ENCODE results near the gene MRC2.

DNA sequence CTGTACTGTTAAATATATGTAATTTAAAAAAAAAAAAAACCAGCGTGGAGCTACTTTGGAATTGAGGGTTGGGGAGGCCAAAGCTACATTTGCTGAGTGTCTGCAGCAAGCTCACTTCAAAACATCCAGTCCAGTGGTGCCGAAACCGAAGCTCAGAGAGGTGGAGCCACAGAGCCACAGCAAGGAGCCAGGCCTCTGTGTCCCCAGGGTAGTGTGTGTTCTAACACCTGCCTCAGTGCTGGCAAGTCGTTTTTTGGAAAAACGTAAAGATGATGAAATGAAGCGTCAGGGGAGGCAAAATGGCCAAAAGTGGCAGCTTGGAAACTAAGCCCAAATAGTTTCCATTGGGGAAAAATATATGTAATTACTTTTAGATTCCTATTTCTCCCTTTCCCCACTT lies 36.1 kb upstream of the MRC2 start:
- no peak for TF ChIP-seq POLR2AphosphoS5 (IDR thresholded peaks at IDR 0.05; ENCODE audit: low read depth, low read length)
- TF ChIP-seq, protein P1, sequence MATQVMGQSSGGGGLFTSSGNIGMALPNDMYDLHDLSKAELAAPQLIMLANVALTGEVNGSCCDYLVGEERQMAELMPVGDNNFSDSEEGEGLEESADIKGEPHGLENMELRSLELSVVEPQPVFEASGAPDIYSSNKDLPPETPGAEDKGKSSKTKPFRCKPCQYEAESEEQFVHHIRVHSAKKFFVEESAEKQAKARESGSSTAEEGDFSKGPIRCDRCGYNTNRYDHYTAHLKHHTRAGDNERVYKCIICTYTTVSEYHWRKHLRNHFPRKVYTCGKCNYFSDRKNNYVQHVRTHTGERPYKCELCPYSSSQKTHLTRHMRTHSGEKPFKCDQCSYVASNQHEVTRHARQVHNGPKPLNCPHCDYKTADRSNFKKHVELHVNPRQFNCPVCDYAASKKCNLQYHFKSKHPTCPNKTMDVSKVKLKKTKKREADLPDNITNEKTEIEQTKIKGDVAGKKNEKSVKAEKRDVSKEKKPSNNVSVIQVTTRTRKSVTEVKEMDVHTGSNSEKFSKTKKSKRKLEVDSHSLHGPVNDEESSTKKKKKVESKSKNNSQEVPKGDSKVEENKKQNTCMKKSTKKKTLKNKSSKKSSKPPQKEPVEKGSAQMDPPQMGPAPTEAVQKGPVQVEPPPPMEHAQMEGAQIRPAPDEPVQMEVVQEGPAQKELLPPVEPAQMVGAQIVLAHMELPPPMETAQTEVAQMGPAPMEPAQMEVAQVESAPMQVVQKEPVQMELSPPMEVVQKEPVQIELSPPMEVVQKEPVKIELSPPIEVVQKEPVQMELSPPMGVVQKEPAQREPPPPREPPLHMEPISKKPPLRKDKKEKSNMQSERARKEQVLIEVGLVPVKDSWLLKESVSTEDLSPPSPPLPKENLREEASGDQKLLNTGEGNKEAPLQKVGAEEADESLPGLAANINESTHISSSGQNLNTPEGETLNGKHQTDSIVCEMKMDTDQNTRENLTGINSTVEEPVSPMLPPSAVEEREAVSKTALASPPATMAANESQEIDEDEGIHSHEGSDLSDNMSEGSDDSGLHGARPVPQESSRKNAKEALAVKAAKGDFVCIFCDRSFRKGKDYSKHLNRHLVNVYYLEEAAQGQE (IDR thresholded peaks at IDR 0.05; ENCODE audit: insufficient read depth in 1 of 2, low read depth in 2 of 2, low read length in 2 of 2): no peak
- no peak for TF ChIP-seq SIN3A (IDR thresholded peaks at IDR 0.05; ENCODE audit: borderline replicate concordance, insufficient read depth, low read length)

All from PFSK-1 (cell line).